Measurements from ENCODE around the gene DACH1.

GRCh38 chr13:71499944-71500514 lies 367.0 kb downstream of the DACH1 start:
- TF ChIP-seq POLR2A (IDR thresholded peaks at IDR 0.05) = no peak
- TF ChIP-seq POLR2AphosphoS5 (IDR thresholded peaks at IDR 0.05) = no peak
